IMR-90 (cell line): ENCODE measurements around the gene PAK1IP1. TPM values are rescaled to one million over a fixed set of nuclear protein-coding genes. Genes with fewer than 3 reads are reported as not detected.

ENCODE experiments used
- ATAC-seq: fragments of 200-7000 bp; cut with Tn5 transposase; 2 replicates; pipeline ENCODE4 v1.9.1; 2020; ENCODE audit warnings: low read depth, mild to moderate bottlenecking, moderate library complexity
- BruUV-seq: library from RNA; stranded (reverse); fragments of 400-500 nt; replicated peaks from 2 replicates; lab custom pipeline; 2021; lab: Mats Ljungman, UMichigan
- CTCF ChIA-PET: fragments of 300-600 bp; formaldehyde crosslinking; extraction: SDS; loops from one replicate; lab custom pipeline; 2021; ENCODE audit warnings: antibody characterized with exemption; lab: Yijun Ruan, JAX
- POLR2A ChIA-PET: fragments of 300-600 bp; sonication (Branson Sonifier 250); formaldehyde crosslinking; loops from one replicate; lab custom pipeline; 2022; ENCODE audit warnings: antibody characterized with exemption; ENCODE audit not compliant: unreplicated experiment; lab: Charles Lee
- DNase-seq: peaks from one replicate; pipeline ENCODE4 v3.0.0; 2013
- H2AFZ ChIP-seq: replicated peaks from 2 replicates; pipeline ENCODE3; 2013; ENCODE audit warnings: low read length, mild to moderate bottlenecking; ENCODE audit not compliant: poor library complexity
- H2AK5ac ChIP-seq: 2 replicates; pipeline ENCODE4 v1.6.1; 2013; ENCODE audit warnings: low read depth, low read length, inconsistent platforms
- H2AK9ac ChIP-seq: replicated peaks from 2 replicates; pipeline ENCODE3; 2013; ENCODE audit warnings: mild to moderate bottlenecking, low read depth, low read length, moderate library complexity; ENCODE audit not compliant: poor library complexity
- H2BK120ac ChIP-seq: 2 replicates; pipeline ENCODE4 v1.6.1; 2013; ENCODE audit warnings: low read depth, low read length, inconsistent platforms
- H2BK15ac ChIP-seq: 3 replicates; pipeline ENCODE4 v1.6.1; 2013; ENCODE audit warnings: low read depth, low read length, inconsistent platforms
- H2BK20ac ChIP-seq: 2 replicates; pipeline ENCODE4 v1.6.1; 2013; ENCODE audit warnings: low read depth, mild to moderate bottlenecking, inconsistent platforms, low read length, moderate library complexity
- H2BK5ac ChIP-seq: 2 replicates; pipeline ENCODE4 v1.6.1; 2013; ENCODE audit warnings: mild to moderate bottlenecking, low read depth, low read length, inconsistent platforms; ENCODE audit not compliant: poor library complexity, severe bottlenecking
- H3K14ac ChIP-seq: replicated peaks from 2 replicates; pipeline ENCODE4 v1.6.1; 2013; ENCODE audit warnings: low read depth, low read length, inconsistent platforms
- H3K18ac ChIP-seq: 2 replicates; pipeline ENCODE4 v1.6.1; 2013; ENCODE audit warnings: low read depth, low read length, control low read depth
- H3K23ac ChIP-seq: 2 replicates; pipeline ENCODE4 v1.6.1; 2013; ENCODE audit warnings: low read depth, low read length, inconsistent platforms
- H3K27ac ChIP-seq: 2 replicates; pipeline ENCODE4 v1.5.1; 2013; ENCODE audit warnings: mild to moderate bottlenecking, control low read depth, low read length; ENCODE audit not compliant: insufficient read depth
- H3K27me3 ChIP-seq: 2 replicates; pipeline ENCODE4 v1.6.1; 2013; ENCODE audit warnings: low read length; ENCODE audit not compliant: control insufficient read depth, insufficient read depth
- H3K36me3 ChIP-seq: 2 replicates; pipeline ENCODE4 v1.6.1; 2013; ENCODE audit warnings: low read length, mixed read lengths; ENCODE audit not compliant: control insufficient read depth, insufficient read depth
- H3K4ac ChIP-seq: 2 replicates; pipeline ENCODE4 v1.6.1; 2013; ENCODE audit warnings: low read depth, low read length, inconsistent platforms
- H3K4me1 ChIP-seq: 2 replicates; pipeline ENCODE4 v1.6.1; 2013; ENCODE audit warnings: low read length, mixed read lengths; ENCODE audit not compliant: control insufficient read depth, insufficient read depth
- H3K4me2 ChIP-seq: 2 replicates; pipeline ENCODE4 v1.6.1; 2013; ENCODE audit warnings: low read depth, mild to moderate bottlenecking, control low read depth, low read length, moderate library complexity
- H3K4me3 ChIP-seq: 2 replicates; pipeline ENCODE4 v1.5.1; 2013; ENCODE audit warnings: low read depth, mild to moderate bottlenecking, control low read depth, low read length, moderate library complexity; ENCODE audit not compliant: insufficient read depth
- H3K56ac ChIP-seq: 2 replicates; pipeline ENCODE4 v1.6.1; 2013; ENCODE audit warnings: low read length, inconsistent platforms; ENCODE audit not compliant: insufficient read depth; ENCODE audit errors: extremely low read depth
- H3K79me1 ChIP-seq, 2 experiments: 2 replicates each; pipeline ENCODE4 v1.6.1; 2013; ENCODE audit warnings: low read length in 2 of 2, inconsistent platforms in 1 of 2, low read depth in 1 of 2
- H3K9ac ChIP-seq: 2 replicates; pipeline ENCODE4 v1.6.1; 2013; ENCODE audit warnings: low read depth, low read length, control low read depth
- H3K9me1 ChIP-seq: 2 replicates; pipeline ENCODE4 v1.6.1; 2013; ENCODE audit warnings: low read length, inconsistent platforms; ENCODE audit not compliant: insufficient read depth
- H3K9me3 ChIP-seq: 2 replicates; pipeline ENCODE4 v1.6.1; 2013; ENCODE audit warnings: low read length; ENCODE audit not compliant: control insufficient read depth, insufficient read depth
- H4K20me1 ChIP-seq: 2 replicates; pipeline ENCODE4 v1.6.1; 2013; ENCODE audit warnings: low read length, inconsistent platforms; ENCODE audit not compliant: insufficient read depth
- H4K5ac ChIP-seq: 2 replicates; pipeline ENCODE4 v1.6.1; 2013; ENCODE audit warnings: mild to moderate bottlenecking, low read depth, low read length, control low read depth
- H4K8ac ChIP-seq, 2 experiments: 2 replicates each; pipeline ENCODE4 v1.6.1; 2013; ENCODE audit warnings: low read depth in 2 of 2, low read length in 2 of 2, control low read depth in 1 of 2, inconsistent platforms in 1 of 2
- H4K91ac ChIP-seq: 2 replicates; pipeline ENCODE4 v1.6.1; 2013; ENCODE audit warnings: low read depth, low read length, inconsistent platforms; ENCODE audit not compliant: insufficient read depth
- ELK1 ChIP-seq: fragments of 150-350 bp; IDR thresholded peaks from 2 replicates; pipeline ENCODE4 v1.6.1; 2016; ENCODE audit warnings: low read depth, mild to moderate bottlenecking, low read length, moderate library complexity, borderline replicate concordance
- FOS ChIP-seq: fragments of 150-350 bp; IDR thresholded peaks from 2 replicates; pipeline ENCODE4 v1.6.1; 2016; ENCODE audit warnings: low read depth, low read length
- MXI1 ChIP-seq: IDR thresholded peaks from 2 replicates; pipeline ENCODE4 v1.6.1; 2012; ENCODE audit warnings: low read depth, mild to moderate bottlenecking, low read length, moderate library complexity, borderline replicate concordance
- RFX5 ChIP-seq: IDR thresholded peaks from 2 replicates; pipeline ENCODE4 v1.8.0; 2012; ENCODE audit warnings: low read depth, mild to moderate bottlenecking, low read length, moderate library complexity
- WGBS, 2 experiments: methylation state at CpG; one replicate each; pipeline versions ENCODE4 v1.1.5 to v1.1.7; 2013; ENCODE audit warnings: missing lambda C conversion rate in 2 of 2; ENCODE audit not compliant: insufficient read length in 1 of 2; ENCODE audit errors: extremely low coverage in 2 of 2; 5-methylcytosine and 5-hydroxymethylcytosine counted together
- dilution Hi-C: fragments of 300-500 bp; cut with HindIII; formaldehyde crosslinking; loops from one replicate; pipeline ENCODE4 v1.14.3; 2018; ENCODE audit warnings: low sequenced_read_pairs; ENCODE audit not compliant: unreplicated experiment
- in situ Hi-C: fragments of 300-500 bp; cut with MboI; formaldehyde crosslinking; loops from 3 replicates; pipeline ENCODE4 v1.14.3; 2019; ENCODE audit warnings: low sequenced_read_pairs, inconsistent platforms, mixed read lengths
- intact Hi-C: fragments of 100-400 bp; cut with micrococcal nuclease; formaldehyde crosslinking; loops from 2 replicates; pipeline ENCODE4 v1.10.0; 2022
- polyA plus RNA-seq, 3 experiments: library from polyadenylated mRNA; depleted of rRNA; stranded (reverse); fragments of >200 nt; gene quantifications; 2 replicates each; pipeline ENCODE4 v1.2.3, GENCODE V29; 2012; ENCODE audit warnings: low replicate concordance in 1 of 3
- total RNA-seq: library from RNA; depleted of rRNA; stranded (reverse); fragments of >200 nt; gene quantifications from 2 replicates; pipeline ENCODE4 v1.2.3, GENCODE V29; 2012

Gene PAK1IP1
- total and polyA plus RNA-seq, 2 of the 4 experiments (the other 2 are of a cell fraction) = 16.9 to 22.9 TPM

- Histone ChIP-seq H3K9me1 (peaks cover 9% of the 10 kb centered on the region), H4K5ac (peak overlapping the region; percentile 85), H2BK15ac (no peak overlapping the region; the same call in 2 of the 3 replicates), H2AK9ac (peak overlapping the region; percentile 51), H3K9ac (peak overlapping the region; percentile 75), H3K36me3 (peaks cover 13% of the 10 kb centered on the region), H3K4ac (peak overlapping the region; percentile 85), H3K56ac (peak overlapping the region; percentile 51; the same call in 1 of the 2 replicates), H3K27me3 (no peaks in the 10 kb centered on the region), H2BK20ac (peak overlapping the region; percentile 29; the same call in 1 of the 2 replicates), H3K4me2 (peak overlapping the region; percentile 85), H2BK5ac (peak overlapping the region; percentile 75), H3K9me3 (peaks cover 9% of the 10 kb centered on the region), H3K4me3 (peak overlapping the region; percentile 91), H3K4me1 (peaks cover 8% of the 10 kb centered on the region), H3K18ac (peak overlapping the region; percentile 64; the same call in 1 of the 2 replicates), H2AFZ (peak overlapping the region; percentile 90), H3K23ac (peak overlapping the region; percentile 48; the same call in 1 of the 2 replicates), H2AK5ac (peak overlapping the region; percentile 13), H3K27ac (peak overlapping the region; percentile 82; the same call in 1 of the 2 replicates), H3K14ac (peak overlapping the region; percentile 65), H2BK120ac (peak overlapping the region; percentile 66; the same call in 1 of the 2 replicates), H4K20me1 (peaks cover 4% of the 10 kb centered on the region; the same call in 1 of the 2 replicates), H3K79me1 (peaks cover 23 to 48% of the 10 kb centered on the region in 2 experiments), H4K8ac (peak overlapping the region; percentile 91 to 96), H4K91ac (peak overlapping the region; percentile 69)
- ChIA-PET POLR2A (interaction anchor here (0.5 kb wide), 1 partner anchor 42 kb away, joined by 3 read pairs; no protein-coding TSS in a partner anchor), CTCF (interaction anchor here (0.6 kb wide), 1 partner anchor 1909 kb away, joined by 5 read pairs; no protein-coding TSS in a partner anchor)
- in situ Hi-C loops = no loop called here
- no peak for DNase-seq
- TF ChIP-seq FOS (no peak), ELK1 (no peak), MXI1 (no peak), RFX5 (no peak)
- dilution Hi-C loops = no loop called here
- BruUV-seq = no TSS peak
- no peak for ATAC-seq
- intact Hi-C loops = loop anchor here (5.0 kb wide), 1 partner anchor 80 kb away; no protein-coding TSS in a partner anchor
- 33% methylated on average over 1 of the region's 11 CpGs; no CpG with 5 or more reads in 1 of the 2 experiments for WGBS, 2 experiments
Observed at GRCh38 chr6:10721850-10722569, 27.2 kb downstream of the PAK1IP1 start.
